Panc1 (cell line): Measurements from ENCODE around the gene GRIP1.

Experiments
- POLR2AphosphoS5 ChIP-seq: IDR thresholded peaks from 2 replicates; pipeline ENCODE4 v1.6.1; 2012; ENCODE audit warnings: mild to moderate bottlenecking, low read depth, low read length, moderate library complexity
- TF ChIP-seq, protein P1 (sequence below): fragments of 450-650 bp; IDR thresholded peaks from 2 replicates; pipeline ENCODE4 v1.5.1; 2017; ENCODE audit warnings: mild to moderate bottlenecking
- TF ChIP-seq, protein P2 (sequence below), 2 experiments: IDR thresholded peaks; 2 replicates each; pipeline ENCODE4 v1.6.1; 2011 to 2012; ENCODE audit warnings: low read depth in 2 of 2, control low read depth in 1 of 2, low read length in 1 of 2, mild to moderate bottlenecking in 1 of 2, moderate library complexity in 1 of 2; ENCODE audit not compliant: insufficient read depth in 1 of 2

DNA sequence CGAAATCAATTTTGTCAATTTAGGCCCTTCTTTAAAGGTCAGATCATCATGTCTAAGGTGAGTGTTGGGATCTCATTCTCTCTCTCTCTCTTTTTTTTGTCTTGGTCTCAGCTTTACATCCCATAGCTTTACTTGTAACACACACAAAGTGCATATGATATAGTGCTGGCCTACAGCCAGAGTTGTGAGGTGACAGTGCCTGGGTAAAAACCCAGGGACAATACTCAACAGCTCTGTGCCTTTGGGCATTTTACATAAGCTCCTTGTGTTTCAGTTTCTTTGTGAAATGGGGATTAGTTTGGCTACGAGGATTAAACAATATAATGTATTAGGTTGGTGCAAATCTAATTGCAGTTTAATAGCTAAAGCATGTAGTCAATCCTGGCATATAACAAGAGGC, 40.2 kb downstream of the GRIP1 start:
- TF ChIP-seq, protein P1, sequence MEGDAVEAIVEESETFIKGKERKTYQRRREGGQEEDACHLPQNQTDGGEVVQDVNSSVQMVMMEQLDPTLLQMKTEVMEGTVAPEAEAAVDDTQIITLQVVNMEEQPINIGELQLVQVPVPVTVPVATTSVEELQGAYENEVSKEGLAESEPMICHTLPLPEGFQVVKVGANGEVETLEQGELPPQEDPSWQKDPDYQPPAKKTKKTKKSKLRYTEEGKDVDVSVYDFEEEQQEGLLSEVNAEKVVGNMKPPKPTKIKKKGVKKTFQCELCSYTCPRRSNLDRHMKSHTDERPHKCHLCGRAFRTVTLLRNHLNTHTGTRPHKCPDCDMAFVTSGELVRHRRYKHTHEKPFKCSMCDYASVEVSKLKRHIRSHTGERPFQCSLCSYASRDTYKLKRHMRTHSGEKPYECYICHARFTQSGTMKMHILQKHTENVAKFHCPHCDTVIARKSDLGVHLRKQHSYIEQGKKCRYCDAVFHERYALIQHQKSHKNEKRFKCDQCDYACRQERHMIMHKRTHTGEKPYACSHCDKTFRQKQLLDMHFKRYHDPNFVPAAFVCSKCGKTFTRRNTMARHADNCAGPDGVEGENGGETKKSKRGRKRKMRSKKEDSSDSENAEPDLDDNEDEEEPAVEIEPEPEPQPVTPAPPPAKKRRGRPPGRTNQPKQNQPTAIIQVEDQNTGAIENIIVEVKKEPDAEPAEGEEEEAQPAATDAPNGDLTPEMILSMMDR, result no peak
- TF ChIP-seq POLR2AphosphoS5, result no peak
- TF ChIP-seq, protein P2, sequence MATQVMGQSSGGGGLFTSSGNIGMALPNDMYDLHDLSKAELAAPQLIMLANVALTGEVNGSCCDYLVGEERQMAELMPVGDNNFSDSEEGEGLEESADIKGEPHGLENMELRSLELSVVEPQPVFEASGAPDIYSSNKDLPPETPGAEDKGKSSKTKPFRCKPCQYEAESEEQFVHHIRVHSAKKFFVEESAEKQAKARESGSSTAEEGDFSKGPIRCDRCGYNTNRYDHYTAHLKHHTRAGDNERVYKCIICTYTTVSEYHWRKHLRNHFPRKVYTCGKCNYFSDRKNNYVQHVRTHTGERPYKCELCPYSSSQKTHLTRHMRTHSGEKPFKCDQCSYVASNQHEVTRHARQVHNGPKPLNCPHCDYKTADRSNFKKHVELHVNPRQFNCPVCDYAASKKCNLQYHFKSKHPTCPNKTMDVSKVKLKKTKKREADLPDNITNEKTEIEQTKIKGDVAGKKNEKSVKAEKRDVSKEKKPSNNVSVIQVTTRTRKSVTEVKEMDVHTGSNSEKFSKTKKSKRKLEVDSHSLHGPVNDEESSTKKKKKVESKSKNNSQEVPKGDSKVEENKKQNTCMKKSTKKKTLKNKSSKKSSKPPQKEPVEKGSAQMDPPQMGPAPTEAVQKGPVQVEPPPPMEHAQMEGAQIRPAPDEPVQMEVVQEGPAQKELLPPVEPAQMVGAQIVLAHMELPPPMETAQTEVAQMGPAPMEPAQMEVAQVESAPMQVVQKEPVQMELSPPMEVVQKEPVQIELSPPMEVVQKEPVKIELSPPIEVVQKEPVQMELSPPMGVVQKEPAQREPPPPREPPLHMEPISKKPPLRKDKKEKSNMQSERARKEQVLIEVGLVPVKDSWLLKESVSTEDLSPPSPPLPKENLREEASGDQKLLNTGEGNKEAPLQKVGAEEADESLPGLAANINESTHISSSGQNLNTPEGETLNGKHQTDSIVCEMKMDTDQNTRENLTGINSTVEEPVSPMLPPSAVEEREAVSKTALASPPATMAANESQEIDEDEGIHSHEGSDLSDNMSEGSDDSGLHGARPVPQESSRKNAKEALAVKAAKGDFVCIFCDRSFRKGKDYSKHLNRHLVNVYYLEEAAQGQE (IDR thresholded peaks at IDR 0.05; ENCODE audit: insufficient read depth in 1 of 2, low read depth in 2 of 2, low read length in 1 of 2), result no peak
